Ascending aorta (tissue), 2 donors: ENCODE results near the gene POLR1D. TPM values are rescaled to one million over a fixed set of nuclear protein-coding genes. Genes with fewer than 3 reads are reported as not detected.

Experiments
- DNase-seq, 2 donors: peaks; one replicate each; pipeline ENCODE4 v3.0.0-alpha.2; 2019; ENCODE audit warnings: low spot score in 2 of 2
- H3K27ac ChIP-seq, 2 donors: fragments of 200-600 bp; sonication (generic); one replicate each; pipeline ENCODE4 v1.5.1; 2016 to 2017; ENCODE audit warnings: mild to moderate bottlenecking in 1 of 2
- H3K27me3 ChIP-seq: fragments of 200-600 bp; sonication (generic); one replicate; pipeline ENCODE4 v1.5.1; 2017
- H3K36me3 ChIP-seq, 2 donors: fragments of 200-600 bp; sonication (generic); one replicate each; pipeline ENCODE4 v1.5.1; 2016
- H3K4me1 ChIP-seq, 2 donors: fragments of 200-600 bp; sonication (generic); one replicate each; pipeline ENCODE4 v1.5.1; 2016 to 2017; ENCODE audit warnings: mild to moderate bottlenecking in 1 of 2
- H3K4me3 ChIP-seq, 2 donors: fragments of 200-600 bp; sonication (generic); one replicate each; pipeline ENCODE4 v1.5.1; 2016 to 2017; ENCODE audit warnings: mild to moderate bottlenecking in 1 of 2
- H3K9me3 ChIP-seq, 2 donors: fragments of 200-600 bp; sonication (generic); one replicate each; pipeline ENCODE4 v1.5.1; 2016
- CTCF ChIP-seq, 3 experiments: fragments of 200-600 bp in 2 of 3; fragments of 450-650 bp in 1 of 3; sonication (generic) in 2 of 3; IDR thresholded peaks; one replicate each; pipeline ENCODE4 v1.5.1; 2016 to 2019; ENCODE audit warnings: antibody characterized with exemption in 3 of 3, mild to moderate bottlenecking in 1 of 3, moderate library complexity in 1 of 3
- intact Hi-C: fragments of 100-400 bp; cut with DNase I; formaldehyde crosslinking; loops from one replicate; pipeline ENCODE4 v1.15.1; 2023
- total RNA-seq: library from RNA; depleted of rRNA; stranded (reverse); fragments of >200 nt; gene quantifications from one replicate; pipeline ENCODE4 v1.1.0, GENCODE V29; 2016

Gene POLR1D
- total RNA-seq, 1 donor from 2014 or later: 91.2 TPM

GRCh38 chr13:27665333-27665732 lies 43.6 kb downstream of the POLR1D start:
- intact Hi-C loops: no loop called here
- Histone ChIP-seq H3K4me3 (no peak overlapping the region), H3K27ac (no peak overlapping the region), H3K27me3 (no peaks in the 10 kb centered on the region), H3K4me1 (no peaks in the 10 kb centered on the region), H3K9me3 (no peaks in the 10 kb centered on the region), H3K36me3 (peaks cover 3 to 11% of the 10 kb centered on the region in 2 donors)
- DNase-seq: no peak
- TF ChIP-seq CTCF (IDR thresholded peaks at IDR 0.05): no peak

- no peak overlapping the region for H3K27ac ChIP-seq
- no peaks in the 10 kb centered on the region for H3K27me3 ChIP-seq
- no peak for DNase-seq
- no peak for TF ChIP-seq CTCF (IDR thresholded peaks at IDR 0.05)
- peaks cover 3 to 10% of the 10 kb centered on the region in 2 donors for H3K36me3 ChIP-seq
- H3K4me1 ChIP-seq: no peaks in the 10 kb centered on the region
- H3K4me3 ChIP-seq: no peak overlapping the region
- H3K9me3 ChIP-seq: no peaks in the 10 kb centered on the region
- intact Hi-C loops: no loop called here
Observed at GRCh38 chr13:27665761-27666160, 44.1 kb downstream of the POLR1D start.

- H3K36me3 ChIP-seq: peaks cover 3 to 10% of the 10 kb centered on the region in 2 donors
- no peak overlapping the region for H3K27ac ChIP-seq
- H3K4me1 ChIP-seq: no peaks in the 10 kb centered on the region
- no peaks in the 10 kb centered on the region for H3K9me3 ChIP-seq
- TF ChIP-seq CTCF (IDR thresholded peaks at IDR 0.05): no peak
- DNase-seq: no peak
- intact Hi-C loops: no loop called here
- no peak overlapping the region for H3K4me3 ChIP-seq
- no peaks in the 10 kb centered on the region for H3K27me3 ChIP-seq
Observed at GRCh38 chr13:27666951-27667350, 45.3 kb downstream of the POLR1D start.

- no peak overlapping the region for H3K27ac ChIP-seq
- DNase-seq: no peak
- no peaks in the 10 kb centered on the region for H3K27me3 ChIP-seq
- H3K9me3 ChIP-seq: no peaks in the 10 kb centered on the region
- H3K36me3 ChIP-seq: peaks cover 3 to 10% of the 10 kb centered on the region in 2 donors
- intact Hi-C loops: no loop called here
- H3K4me1 ChIP-seq: no peaks in the 10 kb centered on the region
- TF ChIP-seq CTCF (IDR thresholded peaks at IDR 0.05): no peak
- no peak overlapping the region for H3K4me3 ChIP-seq
Observed at GRCh38 chr13:27667946-27668345, 46.3 kb downstream of the POLR1D start.

- no peak for DNase-seq
- no peaks in the 10 kb centered on the region for H3K4me1 ChIP-seq
- intact Hi-C loops: no loop called here
- H3K4me3 ChIP-seq: no peak overlapping the region
- no peaks in the 10 kb centered on the region for H3K9me3 ChIP-seq
- H3K27ac ChIP-seq: no peak overlapping the region
- no peak for TF ChIP-seq CTCF (IDR thresholded peaks at IDR 0.05)
- H3K27me3 ChIP-seq: no peaks in the 10 kb centered on the region
- peaks cover 1 to 8% of the 10 kb centered on the region in 2 donors for H3K36me3 ChIP-seq
Observed at GRCh38 chr13:27670861-27671260, 49.2 kb downstream of the POLR1D start.

- intact Hi-C loops: no loop called here
Observed at GRCh38 chr13:27672025-27672424, 50.3 kb downstream of the POLR1D start.

More at GRCh38 chr13:27672025-27672424, 50.3 kb downstream of the POLR1D start:
- Histone ChIP-seq H3K9me3 (no peaks in the 10 kb centered on the region), H3K4me1 (no peaks in the 10 kb centered on the region), H3K27ac (no peak overlapping the region), H3K27me3 (no peaks in the 10 kb centered on the region), H3K4me3 (no peak overlapping the region), H3K36me3 (peaks cover 0 to 2% of the 10 kb centered on the region in 2 donors)
- DNase-seq: no peak
- TF ChIP-seq CTCF (IDR thresholded peaks at IDR 0.05): no peak
